GM23248 (cell line): Measurements from ENCODE around the gene OGFOD2. TPM values are rescaled to one million over a fixed set of nuclear protein-coding genes. Genes with fewer than 3 reads are reported as not detected.

Source experiments
- DNase-seq: peaks from one replicate; pipeline ENCODE4 v3.0.0-alpha.2; 2015
- H2AFZ ChIP-seq: fragments of 200-600 bp; sonication (generic); 2 replicates; pipeline ENCODE4 v1.6.1; 2016; ENCODE audit warnings: antibody characterized with exemption
- H3F3A ChIP-seq: fragments of 200-600 bp; sonication (generic); 2 replicates; pipeline ENCODE4 v1.6.1; 2016; ENCODE audit warnings: mild to moderate bottlenecking, antibody characterized with exemption, mixed run types; ENCODE audit not compliant: insufficient read depth
- H3K27ac ChIP-seq: fragments of 200-600 bp; sonication (generic); 2 replicates; pipeline ENCODE4 v1.5.1; 2016; ENCODE audit warnings: mild to moderate bottlenecking
- H3K27me3 ChIP-seq: fragments of 200-600 bp; sonication (generic); replicated peaks from 2 replicates; pipeline ENCODE4 v1.6.1; 2016; ENCODE audit warnings: mild to moderate bottlenecking; ENCODE audit not compliant: insufficient read depth
- H3K36me3 ChIP-seq: fragments of 200-600 bp; sonication (generic); 2 replicates; pipeline ENCODE4 v1.6.1; 2016; ENCODE audit warnings: low read depth, mild to moderate bottlenecking
- H3K4me1 ChIP-seq: fragments of 200-600 bp; sonication (generic); 2 replicates; pipeline ENCODE4 v1.6.1; 2016; ENCODE audit warnings: mild to moderate bottlenecking; ENCODE audit not compliant: insufficient read depth
- H3K4me2 ChIP-seq: fragments of 200-600 bp; sonication (generic); one replicate; pipeline ENCODE4 v1.6.1; 2016; ENCODE audit warnings: mild to moderate bottlenecking; ENCODE audit not compliant: unreplicated experiment
- H3K4me3 ChIP-seq: fragments of 200-600 bp; sonication (generic); 2 replicates; pipeline ENCODE4 v1.5.1; 2016; ENCODE audit warnings: mild to moderate bottlenecking
- H3K79me2 ChIP-seq: fragments of 200-600 bp; sonication (generic); 2 replicates; pipeline ENCODE4 v1.6.1; 2016; ENCODE audit warnings: mild to moderate bottlenecking; ENCODE audit not compliant: insufficient read depth
- H3K9ac ChIP-seq: fragments of 200-600 bp; sonication (generic); 2 replicates; pipeline ENCODE4 v1.6.1; 2016; ENCODE audit warnings: mild to moderate bottlenecking
- H3K9me2 ChIP-seq: fragments of 200-600 bp; sonication (generic); 2 replicates; pipeline ENCODE4 v1.6.1; 2016; ENCODE audit warnings: mixed run types, mild to moderate bottlenecking, moderate library complexity; ENCODE audit not compliant: insufficient read depth
- H3K9me3 ChIP-seq: fragments of 200-600 bp; sonication (generic); one replicate; pipeline ENCODE4 v1.6.1; 2017; ENCODE audit warnings: low read depth
- H4K20me1 ChIP-seq: fragments of 200-600 bp; sonication (generic); 2 replicates; pipeline ENCODE4 v1.6.0; 2016; ENCODE audit not compliant: insufficient read depth
- EZH2 ChIP-seq: fragments of 200-600 bp; sonication (generic); IDR thresholded peaks from 2 replicates; pipeline ENCODE4 v1.6.1; 2018; ENCODE audit warnings: antibody characterized with exemption, mild to moderate bottlenecking; ENCODE audit not compliant: insufficient read depth, poor library complexity, severe bottlenecking
- EZH2phosphoT487 ChIP-seq: fragments of 200-600 bp; sonication (generic); IDR thresholded peaks from 2 replicates; pipeline ENCODE4 v1.6.1; 2018; ENCODE audit warnings: antibody characterized with exemption, moderate library complexity, mild to moderate bottlenecking, low read depth; ENCODE audit not compliant: insufficient read depth
- WGBS, 2 experiments: methylation state at CpG; one replicate each; pipeline ENCODE4 v1.1.6; 2015 to 2017; ENCODE audit warnings: low lambda C conversion rate in 2 of 2, low coverage in 1 of 2; ENCODE audit errors: missing lambda C conversion rate in 2 of 2; 5-methylcytosine and 5-hydroxymethylcytosine counted together
- in situ Hi-C: fragments of 300-500 bp; cut with MboI; formaldehyde crosslinking; loops from 2 replicates; pipeline ENCODE4 v1.15.0; 2020
- polyA plus RNA-seq: library from polyadenylated mRNA; unstranded; fragments of >200 nt; fragmentation: Nextera tagmentation; extraction: Ambion mirVana; gene quantifications from 2 replicates; pipeline ENCODE4 v1.2.1, GENCODE V29; 2016
- total RNA-seq: library from RNA; depleted of rRNA; stranded (reverse); fragments of >200 nt; shearing (Covaris generic); gene quantifications from 2 replicates; pipeline ENCODE4 v1.2.3, GENCODE V29; 2014

The OGFOD2 gene
- total and polyA plus RNA-seq, 2 experiments from 2014 or later: 11.9 to 12.8 TPM

DNA sequence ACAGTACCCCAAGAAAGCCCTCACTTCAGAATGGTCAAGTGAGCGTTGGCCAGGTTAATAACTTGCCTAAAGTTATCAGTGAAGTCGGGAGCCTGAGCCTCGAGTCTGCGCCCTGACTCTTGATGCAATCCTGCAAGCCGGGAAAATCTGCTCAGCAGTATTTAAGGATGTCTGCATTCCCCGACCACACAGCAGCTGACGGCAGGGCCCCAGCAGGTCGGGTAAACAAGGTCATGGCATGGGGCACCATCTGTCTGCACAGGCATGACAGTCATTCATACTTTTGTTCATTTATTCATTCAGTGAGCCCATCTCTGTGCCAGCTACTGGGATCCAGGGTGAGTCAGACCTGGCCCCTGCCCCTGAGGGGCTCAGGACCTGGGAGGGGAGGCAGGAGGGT lies 19.9 kb upstream of the OGFOD2 start:
- Histone ChIP-seq H3K79me2 (no peaks in the 10 kb centered on the region), H4K20me1 (no peaks in the 10 kb centered on the region), H3K4me2 (no peak overlapping the region), H3K27me3 (no peaks in the 10 kb centered on the region), H3K9ac (no peak overlapping the region), H3K4me1 (no peaks in the 10 kb centered on the region), H3K9me2 (no peaks in the 10 kb centered on the region), H3K27ac (no peak overlapping the region), H3K9me3 (no peaks in the 10 kb centered on the region), H3K36me3 (no peaks in the 10 kb centered on the region), H3K4me3 (no peak overlapping the region), H2AFZ (no peak overlapping the region), H3F3A (no peaks in the 10 kb centered on the region)
- in situ Hi-C loops: loop anchor here (10.0 kb wide), 1 partner anchor 170 kb away; no protein-coding TSS in a partner anchor
- no peak for DNase-seq
- WGBS, 2 experiments: 82% methylated on average over 8 of the region's 8 CpGs
- TF ChIP-seq EZH2 (no peak), EZH2phosphoT487 (no peak)

DNA sequence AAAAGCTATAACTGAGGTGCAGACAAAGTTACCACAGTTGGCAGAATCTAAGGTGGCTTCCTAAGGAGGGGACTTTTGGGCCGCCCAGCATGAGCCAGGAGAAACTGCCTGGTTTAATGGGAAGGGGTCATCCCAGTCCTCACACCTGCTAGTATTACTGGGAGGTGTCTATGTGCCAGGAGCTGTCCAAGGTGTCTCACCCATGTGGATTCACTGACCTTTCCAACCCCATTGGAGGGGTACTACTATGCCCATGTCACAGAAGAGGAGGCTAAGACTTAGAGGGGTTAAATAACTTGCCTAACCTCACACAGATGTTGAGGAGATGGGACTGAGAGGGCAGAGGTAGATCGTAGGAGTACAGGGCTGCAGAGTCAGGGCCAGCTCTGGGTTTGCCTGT lies 19.0 kb upstream of the OGFOD2 start:
- Histone ChIP-seq H3K36me3 (no peaks in the 10 kb centered on the region), H2AFZ (no peak overlapping the region), H3K9ac (no peak overlapping the region), H3K9me2 (no peaks in the 10 kb centered on the region), H4K20me1 (no peaks in the 10 kb centered on the region), H3K79me2 (no peaks in the 10 kb centered on the region), H3K27ac (no peak overlapping the region), H3K9me3 (no peaks in the 10 kb centered on the region), H3K27me3 (no peaks in the 10 kb centered on the region), H3F3A (no peaks in the 10 kb centered on the region), H3K4me3 (no peak overlapping the region), H3K4me1 (no peaks in the 10 kb centered on the region), H3K4me2 (no peak overlapping the region)
- DNase-seq: no peak
- in situ Hi-C loops: loop anchor here (10.0 kb wide), 1 partner anchor 171 kb away; no protein-coding TSS in a partner anchor
- 69 to 75% methylated on average over 2 of the region's 2 CpGs for WGBS, 2 experiments
- no peak for TF ChIP-seq EZH2
- TF ChIP-seq EZH2phosphoT487: no peak

DNA sequence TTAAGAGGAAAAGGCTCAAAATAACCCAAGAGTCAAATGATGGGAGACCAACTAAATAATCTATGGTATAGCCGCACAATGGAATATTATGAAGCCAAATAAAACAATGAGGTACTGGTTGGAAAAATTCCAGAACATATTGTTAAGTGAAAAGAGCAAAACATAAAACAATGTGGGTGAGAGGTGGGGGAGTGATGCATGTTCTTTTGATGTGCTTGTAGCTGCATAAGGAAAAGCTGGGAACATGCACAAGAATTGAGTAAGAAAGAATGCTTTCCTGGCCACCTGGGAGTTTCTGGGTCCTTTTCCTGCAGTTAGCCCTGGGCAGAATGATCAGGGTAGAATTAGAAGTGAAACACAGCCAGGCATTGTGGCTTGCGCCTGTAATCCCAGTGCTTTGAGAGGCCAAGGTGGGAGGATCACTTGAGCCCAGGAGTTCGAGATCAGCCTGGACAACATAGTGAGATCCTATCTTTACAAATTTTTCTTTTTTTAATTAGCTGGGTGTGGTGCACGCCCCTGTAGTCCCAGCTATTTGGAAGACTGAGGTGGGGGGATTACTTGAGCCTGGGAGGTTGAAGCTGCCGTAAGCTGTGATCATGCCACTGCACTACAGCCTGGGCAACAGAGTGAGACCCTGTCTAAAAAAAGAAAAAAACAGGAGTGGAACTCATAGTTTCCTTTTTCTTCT lies 16.7 kb upstream of the OGFOD2 start:
- Histone ChIP-seq H2AFZ (no peak overlapping the region), H3K9me3 (no peaks in the 10 kb centered on the region), H3K36me3 (no peaks in the 10 kb centered on the region), H3K4me2 (no peak overlapping the region), H3K9ac (no peak overlapping the region), H3K27me3 (no peaks in the 10 kb centered on the region), H3K4me1 (no peaks in the 10 kb centered on the region), H4K20me1 (no peaks in the 10 kb centered on the region), H3K9me2 (no peaks in the 10 kb centered on the region), H3K4me3 (no peak overlapping the region), H3K27ac (no peak overlapping the region), H3F3A (no peaks in the 10 kb centered on the region), H3K79me2 (no peaks in the 10 kb centered on the region)
- in situ Hi-C loops: loop anchor here (10.0 kb wide), 1 partner anchor 174 kb away; no protein-coding TSS in a partner anchor
- TF ChIP-seq EZH2 (no peak), EZH2phosphoT487 (no peak)
- WGBS, 2 experiments: 77 to 83% methylated on average over 5 of the region's 5 CpGs
- no peak for DNase-seq

DNA sequence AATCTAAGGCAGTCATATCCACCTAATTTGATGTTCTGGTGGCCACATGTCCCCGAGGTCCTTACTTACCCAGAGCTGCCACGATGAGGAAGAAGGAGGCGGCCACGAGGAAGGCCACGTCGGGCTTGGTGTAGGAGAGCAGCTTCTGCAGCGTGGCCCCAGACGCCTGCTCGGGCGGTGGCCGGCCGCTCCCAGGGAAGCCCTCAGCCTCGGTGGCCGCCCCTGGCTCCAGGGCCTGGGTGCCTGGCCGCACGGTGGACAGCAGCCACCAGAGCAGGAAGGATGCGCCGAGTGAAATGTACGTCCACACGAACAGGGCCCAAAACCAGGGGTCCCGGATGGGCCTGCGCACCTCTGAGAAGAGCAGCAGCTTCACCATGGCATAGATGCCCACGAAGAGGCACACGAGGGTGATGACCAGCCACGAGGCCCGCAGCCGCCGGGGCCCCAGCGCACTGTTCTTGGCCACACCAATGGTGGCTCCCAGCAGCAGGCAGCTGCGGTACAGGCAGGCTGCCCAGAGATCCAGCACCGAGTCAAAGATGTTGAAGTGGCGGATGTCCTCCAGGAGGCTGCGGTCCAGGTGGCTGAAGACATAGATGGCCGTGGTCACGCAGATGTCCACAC lies 15.4 kb upstream of the OGFOD2 start:
- no peak overlapping the region for H2AFZ ChIP-seq
- H3K4me2 ChIP-seq: no peak overlapping the region
- 94 to 95% methylated on average over 35 of the region's 35 CpGs for WGBS, 2 experiments
- no peaks in the 10 kb centered on the region for H3K79me2 ChIP-seq
- in situ Hi-C loops: loop anchor here (10.0 kb wide), 1 partner anchor 175 kb away; no protein-coding TSS in a partner anchor
- H3K9me3 ChIP-seq: no peaks in the 10 kb centered on the region
- no peak overlapping the region for H3K9ac ChIP-seq
- H3K27me3 ChIP-seq: no peaks in the 10 kb centered on the region
- H3K9me2 ChIP-seq: no peaks in the 10 kb centered on the region
- H4K20me1 ChIP-seq: no peaks in the 10 kb centered on the region
- H3K4me1 ChIP-seq: no peaks in the 10 kb centered on the region
- no peak overlapping the region for H3K27ac ChIP-seq
- TF ChIP-seq EZH2: no peak
- TF ChIP-seq EZH2phosphoT487: no peak
- H3F3A ChIP-seq: no peaks in the 10 kb centered on the region
- no peak overlapping the region for H3K4me3 ChIP-seq
- DNase-seq: no peak
- H3K36me3 ChIP-seq: no peaks in the 10 kb centered on the region
